ENCODE results near the gene KREMEN2. TPM values are rescaled to one million over a fixed set of nuclear protein-coding genes. Genes with fewer than 3 reads are reported as not detected.

The KREMEN2 gene
- total and polyA plus RNA-seq, 2 of the 13 experiments (the other 11 are each of a cell fraction or from before 2014, with no cell fraction given): 0.48 to 1.2 TPM

- TF ChIP-seq GRHL1 (CRISPR knock-in tag; conservative IDR thresholded peaks at IDR 0.05): no peak
- TF ChIP-seq UBTF (CRISPR knock-in tag; IDR thresholded peaks at IDR 0.05): peak; percentile 83
- TF ChIP-seq ZNF770 (CRISPR knock-in tag; IDR thresholded peaks at IDR 0.05): peak; percentile 65; the same call in 1 of the 2 replicates
- no peak for TF ChIP-seq ZNF660 (CRISPR knock-in tag; IDR thresholded peaks at IDR 0.05; ENCODE audit: borderline replicate concordance, low read depth)
- no peak for TF ChIP-seq PRDM4 (CRISPR knock-in tag; IDR thresholded peaks at IDR 0.05; ENCODE audit: borderline replicate concordance)
- TF ChIP-seq ZBTB1 (CRISPR knock-in tag; IDR thresholded peaks at IDR 0.05; ENCODE audit: borderline replicate concordance): no peak
- TF ChIP-seq MBD4 (IDR thresholded peaks at IDR 0.05; ENCODE audit: borderline replicate concordance, low read length): no peak
- TF ChIP-seq ZNF33B (CRISPR knock-in tag; IDR thresholded peaks at IDR 0.05): no peak
- TF ChIP-seq ZNF710 (CRISPR knock-in tag; IDR thresholded peaks at IDR 0.05; ENCODE audit: borderline replicate concordance): no peak
- peak; percentile 31; the same call in 1 of the 2 replicates for TF ChIP-seq POLR2AphosphoS5 (IDR thresholded peaks at IDR 0.05; ENCODE audit: low read depth, low read length)
- no peak for TF ChIP-seq ARHGAP35 (CRISPR knock-in tag; IDR thresholded peaks at IDR 0.05; ENCODE audit: borderline replicate concordance)
- TF ChIP-seq ZNF772 (CRISPR knock-in tag; IDR thresholded peaks at IDR 0.05): no peak
- TF ChIP-seq RFX1 (IDR thresholded peaks at IDR 0.05): no peak
- TF ChIP-seq ZNF576 (CRISPR knock-in tag; IDR thresholded peaks at IDR 0.05): 0 out of 2 replicates have a peak, but pooled peaks have one; percentile 41
- TF ChIP-seq ZNF839 (CRISPR knock-in tag; IDR thresholded peaks at IDR 0.05; ENCODE audit: borderline replicate concordance): no peak
- TF ChIP-seq ATRX (CRISPR knock-in tag; IDR thresholded peaks at IDR 0.05; ENCODE audit: borderline replicate concordance): no peak
Observed at GRCh38 chr16:2969545-2970521, 5.8 kb downstream of the KREMEN2 start (continued).

Data from HepG2 (cell line).